IPS-20b (cell line): ENCODE data around the gene KIAA0825.

ENCODE experiments used
- H3K27ac ChIP-seq: one replicate; pipeline ENCODE4 v1.5.1; 2013; ENCODE audit warnings: low read length
- H3K27me3 ChIP-seq: 2 replicates; pipeline ENCODE4 v1.6.1; 2013; ENCODE audit warnings: mild to moderate bottlenecking, low read length, inconsistent platforms; ENCODE audit not compliant: insufficient read depth
- H3K36me3 ChIP-seq: 2 replicates; pipeline ENCODE4 v1.6.1; 2013; ENCODE audit warnings: low read depth, mild to moderate bottlenecking, inconsistent platforms, low read length, moderate library complexity; ENCODE audit not compliant: insufficient read depth
- H3K4me1 ChIP-seq: 2 replicates; pipeline ENCODE4 v1.6.1; 2013; ENCODE audit warnings: mild to moderate bottlenecking, control low read depth, inconsistent platforms, low read length, moderate library complexity; ENCODE audit not compliant: insufficient read depth
- H3K4me3 ChIP-seq: 2 replicates; pipeline ENCODE4 v1.5.1; 2013; ENCODE audit warnings: mild to moderate bottlenecking, low read length, inconsistent platforms
- H3K9ac ChIP-seq: 2 replicates; pipeline ENCODE4 v1.6.1; 2013; ENCODE audit warnings: low read depth, mild to moderate bottlenecking, inconsistent platforms, low read length, moderate library complexity
- H3K9me3 ChIP-seq: 2 replicates; pipeline ENCODE4 v1.6.1; 2013; ENCODE audit warnings: mild to moderate bottlenecking, low read depth, low read length, inconsistent platforms; ENCODE audit not compliant: insufficient read depth

KIAA0825 gene

DNA sequence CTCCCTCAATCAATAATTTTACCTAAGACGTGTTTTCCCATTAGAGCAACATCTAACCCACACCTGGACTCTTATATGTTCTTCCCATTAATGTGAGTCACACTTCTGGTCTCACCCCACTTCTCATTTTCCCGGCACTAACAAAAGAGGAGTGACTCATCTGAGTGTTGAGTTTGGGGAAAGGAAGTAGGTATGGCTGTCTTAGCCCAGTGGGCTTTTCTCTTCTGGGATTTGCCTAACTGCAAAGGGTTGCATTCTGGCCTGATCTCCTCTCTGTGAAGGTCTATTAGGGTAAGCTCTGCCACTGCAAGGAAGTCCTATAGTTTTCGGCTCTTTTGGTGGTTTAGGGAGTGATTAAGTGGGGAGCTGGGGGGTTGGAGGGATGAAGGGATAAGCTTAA is 195.6 kb downstream of the KIAA0825 start:
- Histone ChIP-seq H3K27me3 (no peaks in the 10 kb centered on the region), H3K4me1 (peaks cover 8% of the 10 kb centered on the region; the same call in 1 of the 2 replicates), H3K27ac (no peak overlapping the region), H3K36me3 (no peaks in the 10 kb centered on the region), H3K9me3 (no peaks in the 10 kb centered on the region), H3K4me3 (no peak overlapping the region), H3K9ac (no peak overlapping the region)

DNA sequence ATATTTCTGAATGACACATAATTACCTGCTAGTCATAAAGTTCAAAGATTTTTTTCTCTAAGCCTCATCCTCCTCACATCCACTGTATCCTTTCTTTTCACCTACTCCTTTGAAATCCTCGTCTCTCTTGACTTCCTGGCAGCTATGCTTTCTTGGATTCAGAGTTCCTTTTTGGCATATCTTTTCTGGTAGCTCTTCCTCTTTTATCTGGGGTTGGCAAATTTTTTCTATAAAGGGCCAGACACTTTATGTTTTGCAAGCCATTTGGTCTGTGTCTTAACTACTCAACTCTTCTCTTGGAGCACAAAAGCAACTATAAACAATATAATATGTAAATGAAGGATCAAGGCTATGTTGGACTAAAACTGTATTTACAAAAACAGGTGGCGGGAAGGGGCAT is 197.5 kb downstream of the KIAA0825 start:
- Histone ChIP-seq H3K27me3 (no peaks in the 10 kb centered on the region), H3K36me3 (no peaks in the 10 kb centered on the region), H3K9ac (no peak overlapping the region), H3K4me3 (no peak overlapping the region), H3K4me1 (peaks cover 8% of the 10 kb centered on the region; the same call in 1 of the 2 replicates), H3K9me3 (no peaks in the 10 kb centered on the region), H3K27ac (no peak overlapping the region)

DNA sequence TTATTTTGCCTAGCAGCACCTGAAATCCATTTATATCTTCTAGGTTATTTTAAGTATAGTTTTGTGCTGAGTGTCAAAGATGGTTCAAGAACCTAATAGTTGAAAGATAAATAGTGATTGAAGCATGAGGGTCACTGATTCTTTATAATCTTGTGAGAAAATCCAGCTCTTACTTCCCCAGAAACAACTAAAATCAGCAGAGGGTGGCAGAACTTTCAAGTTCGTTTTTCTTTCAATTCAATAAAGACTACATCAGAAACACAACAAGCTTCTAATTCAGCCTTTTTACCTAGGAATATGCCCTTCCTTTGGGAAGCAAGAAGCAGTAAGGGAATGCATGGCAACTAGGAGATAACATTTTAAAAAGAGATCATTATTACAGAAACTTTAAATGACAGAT is 202.6 kb downstream of the KIAA0825 start:
- H3K27me3 ChIP-seq = no peaks in the 10 kb centered on the region
- no peak overlapping the region for H3K4me3 ChIP-seq
- no peaks in the 10 kb centered on the region for H3K36me3 ChIP-seq
- H3K9me3 ChIP-seq = no peaks in the 10 kb centered on the region
- no peak overlapping the region for H3K27ac ChIP-seq
- no peak overlapping the region for H3K9ac ChIP-seq
- no peaks in the 10 kb centered on the region for H3K4me1 ChIP-seq

DNA sequence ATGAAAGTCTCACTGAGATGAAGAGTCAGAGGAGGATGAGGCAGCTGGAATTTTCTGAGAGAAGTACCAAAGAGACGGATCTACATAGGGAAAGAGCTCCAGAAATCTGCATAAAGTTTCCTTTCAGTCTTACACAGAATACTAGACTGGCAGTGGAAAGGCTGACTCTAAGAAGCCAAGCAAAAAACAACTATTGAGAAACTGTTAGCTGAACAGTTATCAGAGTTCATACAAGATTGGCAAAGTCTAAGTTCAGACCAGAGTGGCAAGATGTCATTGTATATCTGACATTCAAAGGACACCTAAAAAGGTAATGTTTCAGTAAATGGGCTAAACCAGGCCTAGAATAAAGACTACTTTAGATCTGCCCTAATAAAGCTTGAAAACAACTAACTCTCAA is 209.0 kb downstream of the KIAA0825 start:
- Histone ChIP-seq H3K9ac (no peak overlapping the region), H3K27me3 (no peaks in the 10 kb centered on the region), H3K4me3 (no peak overlapping the region), H3K27ac (no peak overlapping the region), H3K9me3 (no peaks in the 10 kb centered on the region), H3K4me1 (0 out of 2 replicates have a peak, but pooled peaks cover 3% of the 10 kb centered on the region), H3K36me3 (no peaks in the 10 kb centered on the region)

DNA sequence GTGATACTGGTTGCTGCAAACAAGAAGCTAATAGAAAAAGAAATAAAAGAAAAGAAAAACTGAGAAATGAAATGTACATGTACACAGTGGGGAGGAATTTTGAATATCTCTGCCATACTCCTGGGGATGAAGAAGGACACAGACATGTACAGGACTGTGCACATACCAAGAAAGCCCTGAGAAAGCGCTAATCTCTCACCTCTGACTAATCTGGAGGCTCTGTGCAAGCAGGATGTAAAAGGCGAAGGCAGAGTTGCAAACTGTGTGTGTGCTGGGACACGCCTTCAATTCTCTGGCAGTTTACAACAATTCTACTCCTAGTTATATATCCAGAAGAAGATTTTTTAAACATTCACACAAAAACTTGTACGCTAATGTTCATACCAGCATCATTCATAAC is 211.4 kb downstream of the KIAA0825 start:
- Histone ChIP-seq H3K27ac (no peak overlapping the region), H3K9ac (no peak overlapping the region), H3K4me1 (0 out of 2 replicates have a peak, but pooled peaks cover 3% of the 10 kb centered on the region), H3K9me3 (no peaks in the 10 kb centered on the region), H3K27me3 (no peaks in the 10 kb centered on the region), H3K4me3 (no peak overlapping the region), H3K36me3 (no peaks in the 10 kb centered on the region)

DNA sequence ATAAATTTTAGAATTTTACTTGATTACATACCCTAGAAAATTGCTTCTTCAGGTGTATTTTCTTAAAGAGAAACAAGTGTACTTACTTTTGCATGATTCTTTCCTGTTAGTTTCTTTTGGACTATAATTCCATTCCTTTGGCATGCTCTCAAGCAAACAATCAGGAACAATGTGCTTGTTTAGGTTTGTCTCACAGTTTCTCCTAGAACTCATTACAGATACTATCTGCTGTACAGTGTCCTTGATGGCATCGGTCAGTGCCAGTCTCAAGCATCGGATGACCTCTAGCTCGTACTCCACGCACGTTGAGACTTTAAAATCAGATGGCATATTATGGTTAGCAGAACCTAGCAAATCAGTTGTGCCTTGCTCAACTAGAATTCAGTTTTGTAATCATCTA is 214.9 kb downstream of the KIAA0825 start:
- Histone ChIP-seq H3K4me3 (no peak overlapping the region), H3K36me3 (no peaks in the 10 kb centered on the region), H3K4me1 (0 out of 2 replicates have a peak, but pooled peaks cover 3% of the 10 kb centered on the region), H3K9me3 (no peaks in the 10 kb centered on the region), H3K27ac (no peak overlapping the region), H3K9ac (no peak overlapping the region), H3K27me3 (no peaks in the 10 kb centered on the region)

DNA sequence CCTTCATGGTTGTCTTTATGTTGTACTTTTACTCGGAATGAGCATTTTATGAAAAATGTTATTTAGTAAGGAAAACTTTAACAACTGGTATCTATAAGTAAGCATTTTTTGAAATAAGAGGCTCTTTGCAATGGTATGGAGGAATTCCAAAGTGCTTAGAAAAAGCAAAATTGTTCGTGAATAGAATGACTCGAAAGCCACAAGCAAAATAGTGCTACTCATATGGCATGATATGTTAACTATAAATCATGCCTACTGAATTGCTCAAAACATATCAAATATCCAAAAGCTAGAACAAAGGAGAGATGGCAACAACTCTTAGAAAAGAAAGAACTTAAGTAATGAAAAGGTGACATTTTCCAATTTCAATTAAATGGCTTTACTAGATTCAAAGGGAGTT is 216.3 kb downstream of the KIAA0825 start:
- Histone ChIP-seq H3K27ac (no peak overlapping the region), H3K36me3 (no peaks in the 10 kb centered on the region), H3K9ac (no peak overlapping the region), H3K9me3 (no peaks in the 10 kb centered on the region), H3K4me1 (peaks cover 6% of the 10 kb centered on the region; the same call in 1 of the 2 replicates), H3K27me3 (no peaks in the 10 kb centered on the region), H3K4me3 (no peak overlapping the region)

DNA sequence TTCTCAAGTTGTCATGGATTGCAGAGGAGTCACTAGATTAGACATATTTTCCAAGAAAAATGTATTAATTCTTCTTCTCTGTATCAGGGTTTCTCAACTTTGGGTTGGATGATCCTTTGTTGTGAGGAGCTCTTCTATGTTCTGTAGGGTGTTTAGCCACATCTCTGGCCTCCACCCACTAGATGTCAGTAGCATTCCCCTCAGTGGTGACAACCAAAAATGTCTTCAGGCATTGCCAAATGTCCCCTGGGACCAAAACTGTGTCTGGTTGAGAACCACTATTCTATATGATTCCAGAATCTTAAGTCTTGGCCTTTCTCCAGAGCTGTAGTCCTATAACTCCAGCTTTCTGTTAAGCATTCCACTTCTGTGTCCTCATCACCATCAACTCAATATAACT is 220.9 kb downstream of the KIAA0825 start:
- Histone ChIP-seq H3K27ac (no peak overlapping the region), H3K9me3 (no peaks in the 10 kb centered on the region), H3K36me3 (no peaks in the 10 kb centered on the region), H3K4me1 (peaks cover 11% of the 10 kb centered on the region), H3K4me3 (no peak overlapping the region), H3K9ac (no peak overlapping the region), H3K27me3 (no peaks in the 10 kb centered on the region)

DNA sequence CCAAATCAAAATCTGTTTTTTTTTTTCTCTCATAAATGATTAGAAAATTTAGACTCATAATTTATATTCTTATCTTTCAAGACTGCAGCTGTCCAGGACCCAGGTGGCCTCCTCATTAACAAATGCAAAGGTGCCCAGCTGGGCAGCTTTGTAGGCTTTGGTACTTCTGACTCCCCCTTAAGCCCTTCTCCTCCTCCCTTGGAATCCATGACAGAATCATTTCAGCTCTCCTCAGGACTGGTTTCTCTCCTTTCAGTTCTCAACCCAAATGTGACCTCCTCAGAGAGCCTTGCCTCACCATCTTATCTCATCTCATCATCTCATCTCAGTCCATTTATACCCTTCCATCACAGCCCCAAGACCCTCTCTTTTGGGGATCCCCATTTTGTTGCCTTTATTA is 221.7 kb downstream of the KIAA0825 start:
- no peak overlapping the region; the same call in 1 of the 2 replicates for H3K4me3 ChIP-seq
- H3K9ac ChIP-seq = no peak overlapping the region
- no peaks in the 10 kb centered on the region for H3K27me3 ChIP-seq
- peaks cover 18% of the 10 kb centered on the region for H3K4me1 ChIP-seq
- H3K27ac ChIP-seq = no peak overlapping the region
- H3K9me3 ChIP-seq = no peaks in the 10 kb centered on the region
- no peaks in the 10 kb centered on the region for H3K36me3 ChIP-seq

DNA sequence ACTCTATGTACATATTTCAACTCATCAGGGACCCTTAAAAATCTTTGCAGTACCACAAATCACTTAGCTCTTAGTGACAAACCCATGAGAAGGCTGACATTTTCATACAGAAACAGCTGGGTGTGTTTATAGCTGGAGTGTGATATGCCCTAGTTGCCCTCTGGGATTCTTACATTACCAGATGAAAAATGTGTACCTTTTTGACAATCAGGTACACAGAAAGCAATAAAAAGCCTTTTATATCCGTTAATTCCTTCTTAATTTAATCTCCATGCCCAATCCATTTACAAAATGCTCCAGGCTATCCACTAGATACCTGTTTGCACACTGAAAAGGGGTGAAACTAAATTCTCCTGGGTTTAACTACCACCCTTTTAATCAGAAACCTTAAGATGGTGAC is 222.9 kb downstream of the KIAA0825 start:
- Histone ChIP-seq H3K9ac (no peak overlapping the region), H3K27ac (no peak overlapping the region), H3K27me3 (no peaks in the 10 kb centered on the region), H3K36me3 (no peaks in the 10 kb centered on the region), H3K9me3 (no peaks in the 10 kb centered on the region), H3K4me1 (peaks cover 22% of the 10 kb centered on the region), H3K4me3 (no peak overlapping the region)

DNA sequence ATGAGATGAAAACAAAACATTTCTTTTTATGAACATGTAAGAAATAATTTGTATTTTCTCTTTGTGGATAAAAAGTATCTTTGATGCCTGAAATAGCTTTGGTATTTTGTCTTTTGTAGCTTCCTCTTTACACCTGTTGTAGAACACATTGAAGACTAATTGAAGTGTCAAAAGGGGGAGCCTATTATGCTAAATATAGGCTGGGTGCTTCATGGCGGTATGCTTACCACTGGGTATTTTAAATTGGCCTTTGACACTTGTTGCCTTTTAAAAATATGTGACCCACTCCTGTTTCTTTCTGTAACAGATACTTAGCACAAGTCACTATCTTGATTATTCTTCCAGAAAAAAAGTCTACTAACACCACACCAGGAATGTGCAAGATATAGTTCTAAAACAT is 226.4 kb downstream of the KIAA0825 start:
- Histone ChIP-seq H3K27ac (no peak overlapping the region), H3K9me3 (peaks cover 6% of the 10 kb centered on the region), H3K9ac (no peak overlapping the region), H3K27me3 (no peaks in the 10 kb centered on the region), H3K36me3 (no peaks in the 10 kb centered on the region), H3K4me1 (peaks cover 18% of the 10 kb centered on the region), H3K4me3 (no peak overlapping the region)

DNA sequence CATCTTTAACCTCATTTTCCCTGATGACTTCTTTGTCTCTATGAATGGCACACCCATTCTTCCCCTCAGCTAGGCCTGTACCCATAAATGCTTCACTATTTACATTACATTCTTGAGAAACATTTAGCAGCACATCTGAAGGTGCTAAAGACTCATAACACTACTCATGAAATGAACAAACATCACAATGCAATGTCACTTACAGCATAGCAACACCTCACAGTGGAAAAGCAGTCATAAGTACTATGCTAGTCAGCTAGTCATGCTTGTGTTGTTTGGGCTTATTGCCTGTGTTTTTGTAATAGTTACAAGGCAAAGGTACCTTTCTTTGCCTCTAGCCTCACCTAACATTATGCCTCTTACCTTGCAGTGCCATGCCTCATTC is 228.9 kb downstream of the KIAA0825 start:
- Histone ChIP-seq H3K27ac (no peak overlapping the region), H3K4me3 (no peak overlapping the region), H3K9me3 (peaks cover 6% of the 10 kb centered on the region), H3K9ac (no peak overlapping the region), H3K27me3 (no peaks in the 10 kb centered on the region), H3K36me3 (no peaks in the 10 kb centered on the region), H3K4me1 (peaks cover 20% of the 10 kb centered on the region)
